ENCODE results near the gene MT1F.
"Not testable (repeated sequence)": the region's sequence is repeated elsewhere in the genome, so short reads cannot be mapped to it uniquely, and the experiment has no call there.

MT1F gene

GRCh38 chr16:56645311-56645710 lies 12.4 kb upstream of the MT1F start:
- no peak for DNase-seq (ENCODE audit: low spot score)

GRCh38 chr16:56645838-56646237 lies 11.9 kb upstream of the MT1F start:
- no peak for DNase-seq (ENCODE audit: low spot score)

- no peak for DNase-seq (ENCODE audit: low spot score)
These were observed 9.9 kb upstream of the MT1F start for GRCh38 chr16:56647641-56648431.

GRCh38 chr16:56649271-56649670 lies 8.5 kb upstream of the MT1F start:
- no peak for DNase-seq (ENCODE audit: low spot score)

GRCh38 chr16:56649820-56650219 lies 7.9 kb upstream of the MT1F start:
- DNase-seq (ENCODE audit: low spot score), result no peak

GRCh38 chr16:56651586-56651985 lies 6.2 kb upstream of the MT1F start, which contains the start of gene MT1B:
Gene MT1B, plus strand, starts transcription at chr16:56651886. Its CDS starts 68 bp downstream, at chr16:56651954.
- DNase-seq (ENCODE audit: low spot score), result no peak

- DNase-seq (ENCODE audit: low spot score), result no peak
These were observed 5.2 kb upstream of the MT1F start for GRCh38 chr16:56652600-56652999.

GRCh38 chr16:56653218-56653617 lies 4.5 kb upstream of the MT1F start:
- DNase-seq (ENCODE audit: low spot score), result no peak

- DNase-seq (ENCODE audit: low spot score), result no peak
These were observed 642 bp downstream of the MT1F start for GRCh38 chr16:56658327-56658875.

GRCh38 chr16:56662357-56663354 lies 4.9 kb downstream of the MT1F start:
- DNase-seq (ENCODE audit: low spot score), result no peak

GRCh38 chr16:56664506-56664905 lies 6.7 kb downstream of the MT1F start:
- DNase-seq (ENCODE audit: low spot score), result no peak

GRCh38 chr16:56665286-56666261 lies 7.8 kb downstream of the MT1F start:
- DNase-seq (ENCODE audit: low spot score), result not testable (repeated sequence)

- DNase-seq (ENCODE audit: low spot score), result no peak
These were observed 10.1 kb downstream of the MT1F start, which contains the start of gene MT1G for GRCh38 chr16:56667581-56668571. Gene MT1G, minus strand, starts transcription at chr16:56668065. Its CDS starts 72 bp downstream, at chr16:56667993.

- DNase-seq (ENCODE audit: low spot score), result no peak
These were observed 11.5 kb downstream of the MT1F start, which contains the start of gene MT1H for GRCh38 chr16:56669005-56669839. Gene MT1H, plus strand, starts transcription at chr16:56669814. Its CDS starts 71 bp downstream, at chr16:56669885.

- DNase-seq (ENCODE audit: low spot score), result no peak
These were observed 12.3 kb downstream of the MT1F start for GRCh38 chr16:56669840-56670619.

GRCh38 chr16:56670620-56670934 lies 12.8 kb downstream of the MT1F start:
- no peak for DNase-seq (ENCODE audit: low spot score)

- DNase-seq (ENCODE audit: low spot score), result not testable (repeated sequence)
These were observed 13.9 kb downstream of the MT1F start for GRCh38 chr16:56671691-56672090.

GRCh38 chr16:56672171-56672570 lies 14.4 kb downstream of the MT1F start:
- DNase-seq (ENCODE audit: low spot score), result not testable (repeated sequence)
